GM12878 (cell line): ENCODE measurements around the gene PCED1B. TPM values are rescaled to one million over a fixed set of nuclear protein-coding genes. Genes with fewer than 3 reads are reported as not detected.

Source experiments
- ATAC-seq: fragments of 200-7000 bp; cut with Tn5 transposase; 3 replicates; pipeline ENCODE4 v1.9.1; 2020; ENCODE audit warnings: mild to moderate bottlenecking, moderate library complexity
- BruUV-seq: library from RNA; stranded (reverse); fragments of 400-500 nt; replicated peaks from 2 replicates; lab custom pipeline; 2021; lab: Mats Ljungman, UMichigan
- CTCF ChIA-PET: fragments of 300-600 bp; sonication (Branson Sonifier 250); formaldehyde crosslinking; extraction: SDS; loops from one replicate; lab custom pipeline; 2021; ENCODE audit warnings: inconsistent platforms; lab: Yijun Ruan, JAX
- POLR2A ChIA-PET: fragments of 350-600 bp; formaldehyde crosslinking; extraction: SDS; loops from one replicate; lab custom pipeline; 2021; ENCODE audit warnings: inconsistent platforms; lab: Charles Lee
- RAD21 ChIA-PET: fragments of 300-600 bp; sonication (Branson Sonifier 250); formaldehyde crosslinking; loops from one replicate; lab custom pipeline; 2023; ENCODE audit warnings: antibody characterized with exemption; ENCODE audit not compliant: unreplicated experiment; lab: Charles Lee
- SMC1A ChIA-PET: fragments of 300-600 bp; sonication (Branson Sonifier 250); formaldehyde crosslinking; loops from one replicate; lab custom pipeline; 2023; ENCODE audit not compliant: unreplicated experiment, uncharacterized antibody; lab: Charles Lee
- DNase-seq: peaks from one replicate; pipeline ENCODE4 v3.0.0-alpha.2; 2011; ENCODE audit warnings: low read depth, low spot score
- FAIRE-seq: peaks from 3 replicates; lab custom pipeline; 2011; peaks lifted over from hg19 to GRCh38; lab: Jason Lieb, UNC
- H2AFZ ChIP-seq: 2 replicates; pipeline ENCODE4 v1.6.0; 2011; ENCODE audit warnings: low read depth, low read length, control low read depth; ENCODE audit not compliant: control insufficient read depth
- H3K27ac ChIP-seq: 2 replicates; pipeline ENCODE4 v1.5.1; 2011; ENCODE audit warnings: control low read depth; ENCODE audit not compliant: control insufficient read depth, insufficient read depth
- H3K27me3 ChIP-seq, 2 experiments: replicated peaks in 1 of 2; 2 replicates each; pipeline versions ENCODE4 v1.6.0 to v1.6.1; 2011; ENCODE audit warnings: low read length in 1 of 2; ENCODE audit not compliant: control insufficient read depth in 2 of 2, insufficient read depth in 2 of 2
- H3K36me3 ChIP-seq, 2 experiments: 2 replicates each; pipeline ENCODE4 v1.5.1; 2011; ENCODE audit warnings: low read length in 1 of 2; ENCODE audit not compliant: control insufficient read depth in 2 of 2, insufficient read depth in 2 of 2
- H3K4me1 ChIP-seq: 2 replicates; pipeline ENCODE4 v1.6.1; 2011; ENCODE audit warnings: mild to moderate bottlenecking, low read length, moderate library complexity, mixed read lengths; ENCODE audit not compliant: control insufficient read depth, insufficient read depth
- H3K4me2 ChIP-seq: 2 replicates; pipeline ENCODE4 v1.6.0; 2011; ENCODE audit warnings: control low read depth; ENCODE audit not compliant: control insufficient read depth, insufficient read depth
- H3K4me3 ChIP-seq: fragments of 200-600 bp; sonication (generic); 2 replicates; pipeline ENCODE4 v1.5.1; 2016
- H3K79me2 ChIP-seq: 2 replicates; pipeline ENCODE4 v1.6.0; 2011; ENCODE audit warnings: low read length; ENCODE audit not compliant: control insufficient read depth, insufficient read depth
- H3K9ac ChIP-seq: 2 replicates; pipeline ENCODE4 v1.8.0; 2011; ENCODE audit warnings: low read length, control low read depth, mixed read lengths; ENCODE audit not compliant: control insufficient read depth, insufficient read depth
- H3K9me3 ChIP-seq: replicated peaks from 3 replicates; pipeline ENCODE4 v1.5.1; 2011; ENCODE audit warnings: mild to moderate bottlenecking, low read length; ENCODE audit not compliant: control insufficient read depth, insufficient read depth
- H4K20me1 ChIP-seq: 2 replicates; pipeline ENCODE4 v1.6.0; 2011; ENCODE audit not compliant: control insufficient read depth, insufficient read depth
- CBFB ChIP-seq: IDR thresholded peaks from 2 replicates; pipeline ENCODE4 v1.6.1; 2016; ENCODE audit warnings: antibody characterized with exemption, low read depth
- CBX5 ChIP-seq: sonication (generic); IDR thresholded peaks from 2 replicates; pipeline ENCODE4 v1.6.1; 2016; ENCODE audit warnings: low read depth, moderate library complexity, mild to moderate bottlenecking, inconsistent platforms
- ESRRA ChIP-seq: IDR thresholded peaks from 2 replicates; pipeline ENCODE4 v1.6.1; 2012; ENCODE audit warnings: mild to moderate bottlenecking, low read length, improper control_type of control experiment
- IRF4 ChIP-seq: IDR thresholded peaks from 2 replicates; pipeline ENCODE4 v1.6.1; 2011; ENCODE audit warnings: low read depth, low read length
- KAT2A ChIP-seq: conservative IDR thresholded peaks from 2 replicates; pipeline ENCODE4 v1.6.1; 2011; ENCODE audit warnings: low read depth, low read length; ENCODE audit not compliant: control insufficient read depth
- KLF5 ChIP-seq: fragments of 450-650 bp; IDR thresholded peaks from 2 replicates; pipeline ENCODE4 v1.6.1; 2014; ENCODE audit warnings: mild to moderate bottlenecking; ENCODE audit not compliant: partially characterized antibody
- NFYB ChIP-seq: IDR thresholded peaks from 2 replicates; pipeline ENCODE4 v1.6.1; 2011; ENCODE audit warnings: low read depth, mild to moderate bottlenecking, low read length, improper control_type of control experiment, moderate library complexity; ENCODE audit not compliant: insufficient read depth
- NR2F1 ChIP-seq: fragments of 450-650 bp; conservative IDR thresholded peaks from 2 replicates; pipeline ENCODE4 v1.6.1; 2017; ENCODE audit warnings: mild to moderate bottlenecking
- PRDM15 ChIP-seq: fragments of 450-650 bp; formaldehyde crosslinking; IDR thresholded peaks from 2 replicates; pipeline ENCODE4 v1.4.0; 2020; ENCODE audit warnings: mild to moderate bottlenecking, moderate library complexity
- RELA ChIP-seq: fragments of 450-650 bp; IDR thresholded peaks from 2 replicates; pipeline ENCODE4 v1.8.0; 2014; ENCODE audit warnings: borderline replicate concordance; ENCODE audit not compliant: partially characterized antibody
- RELB ChIP-seq: fragments of 450-650 bp; IDR thresholded peaks from 2 replicates; pipeline ENCODE4 v1.6.1; 2017; ENCODE audit warnings: low read depth, mild to moderate bottlenecking, moderate library complexity
- RUNX3 ChIP-seq: IDR thresholded peaks from 2 replicates; pipeline ENCODE4 v1.6.1; 2012; ENCODE audit warnings: low read length, inconsistent platforms
- SMARCA5 ChIP-seq: fragments of 450-650 bp; IDR thresholded peaks from 2 replicates; pipeline ENCODE4 v1.6.1; 2017; ENCODE audit warnings: mild to moderate bottlenecking
- SPI1 ChIP-seq: IDR thresholded peaks from 2 replicates; pipeline ENCODE4 v1.6.1; 2011; ENCODE audit warnings: low read depth, mild to moderate bottlenecking, low read length, moderate library complexity, borderline replicate concordance; ENCODE audit not compliant: insufficient read depth
- TBL1XR1 ChIP-seq: IDR thresholded peaks from 2 replicates; pipeline ENCODE4 v1.6.1; 2012; ENCODE audit warnings: low read depth, low read length, improper control_type of control experiment
- YBX1 ChIP-seq: fragments of 450-650 bp; IDR thresholded peaks from 2 replicates; pipeline ENCODE4 v1.6.1; 2016; ENCODE audit warnings: antibody characterized with exemption
- ZNF384 ChIP-seq: IDR thresholded peaks from 2 replicates; pipeline ENCODE4 v1.6.1; 2012; ENCODE audit warnings: low read depth, mild to moderate bottlenecking, low read length, improper control_type of control experiment, borderline replicate concordance
- WGBS: methylation state at CpG from one replicate; pipeline ENCODE4 v1.1.6; 2016; ENCODE audit warnings: low lambda C conversion rate; ENCODE audit not compliant: insufficient replicate concordance, insufficient coverage; ENCODE audit errors: missing lambda C conversion rate; 5-methylcytosine and 5-hydroxymethylcytosine counted together
- in situ Hi-C: fragments of 300-500 bp; cut with MboI; formaldehyde crosslinking; loops from 9 replicates; pipeline ENCODE4 v1.14.3; 2018; ENCODE audit warnings: mixed read lengths
- intact Hi-C: fragments of 100-400 bp; cut with micrococcal nuclease; formaldehyde crosslinking; loops from one replicate; pipeline ENCODE4 v1.14.2; 2022; ENCODE audit not compliant: unreplicated experiment
- polyA plus RNA-seq, 11 experiments: library from polyadenylated mRNA; depleted of rRNA in 4 of 11; unstranded in 6 of 11; stranded (reverse) in 5 of 11; fragments of >200 nt; fragmentation: Nextera tagmentation in 4 of 11; fragmentation: Illumina TruSeq in 1 of 11; extraction: Ambion mirVana in 4 of 11; extraction: Trizol in 1 of 11; gene quantifications; 1 replicate in 1 of 11; 2 replicates in 10 of 11; pipeline versions ENCODE4 v1.2.1 to v1.2.3, GENCODE V29; 2011 to 2016; ENCODE audit warnings: inconsistent platforms in 2 of 11, missing spikeins in 2 of 11, low read depth in 1 of 11
- total RNA-seq, 4 experiments: library from RNA; depleted of rRNA in 3 of 4; stranded (reverse); fragments of >200 nt in 3 of 4; fragmentation: Illumina TruSeq in 1 of 4; extraction: Trizol in 1 of 4; gene quantifications; 2 replicates each; pipeline versions ENCODE4 v1.2.1 to v1.2.3, GENCODE V29; 2013 to 2021

The PCED1B gene
- total and polyA plus RNA-seq, 10 of the 15 experiments (the other 5 are each of a cell fraction or from before 2014, with no cell fraction given): 0.80 to 8.8 (median 3.0) TPM

- no peak overlapping the region for H3K4me2 ChIP-seq
Measured at GRCh38 chr12:47082283-47082682, 2.9 kb downstream of the PCED1B start.

More at GRCh38 chr12:47082283-47082682, 2.9 kb downstream of the PCED1B start:
- Histone ChIP-seq H3K27me3 (peaks cover 12 to 19% of the 10 kb centered on the region in 2 experiments), H3K27ac (no peak overlapping the region), H3K9me3 (no peaks in the 10 kb centered on the region), H4K20me1 (no peaks in the 10 kb centered on the region; the same call in 1 of the 2 replicates), H3K36me3 (no peaks in the 10 kb centered on the region), H3K4me1 (peaks cover 10% of the 10 kb centered on the region), H3K79me2 (no peaks in the 10 kb centered on the region), H3K4me3 (no peak overlapping the region), H3K9ac (no peak overlapping the region), H2AFZ (no peak overlapping the region)
- BruUV-seq: no TSS peak
- POLR2A ChIA-PET: no interaction called here
- CTCF ChIA-PET: interaction anchor here (1.9 kb wide), 1 partner anchor 12 kb away, joined by 12 read pairs; no protein-coding TSS in a partner anchor
- RAD21 ChIA-PET: no interaction called here
- ATAC-seq (no peak), FAIRE-seq (no peak), DNase-seq (no peak)
- TF ChIP-seq RUNX3 (no peak), NFYB (no peak), CBFB (no peak), TBL1XR1 (no peak), IRF4 (no peak), YBX1 (no peak), ESRRA (no peak), KLF5 (no peak), SMARCA5 (no peak), CBX5 (no peak), KAT2A (no peak), PRDM15 (no peak), ZNF384 (no peak), NR2F1 (no peak), RELB (no peak), SPI1 (no peak), RELA (no peak)
- 71% methylated on average over 3 of the region's 3 CpGs for WGBS
- intact Hi-C loops: no loop called here
- SMC1A ChIA-PET: interaction anchor here (0.6 to 2.2 kb wide), 5 partner anchors 11 to 224 kb away, joined by 3 to 4 read pairs (median 3); no protein-coding TSS in a partner anchor
- in situ Hi-C loops: no loop called here
